ENCODE measurements around the gene HSBP1.

DNA sequence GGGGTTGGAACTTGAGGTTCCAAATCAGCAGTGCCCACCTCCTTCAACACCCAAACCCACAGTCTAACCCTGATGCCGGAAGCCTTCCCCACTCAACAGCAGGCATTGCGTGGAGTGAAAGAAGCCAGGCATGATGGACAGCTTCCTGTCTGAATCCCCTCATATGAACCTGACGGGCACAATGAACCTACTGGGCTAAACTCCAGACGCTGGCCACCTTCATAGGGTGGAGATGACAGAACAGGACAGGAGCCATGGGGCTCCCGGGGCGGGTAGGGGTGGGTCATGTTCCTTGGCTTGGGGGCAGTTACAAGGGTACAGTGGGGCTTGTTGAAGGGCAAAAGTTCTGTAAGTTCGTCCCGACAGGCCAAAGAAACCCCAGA is 460 bp upstream of the HSBP1 start:
- TF ChIP-seq, protein P1, sequence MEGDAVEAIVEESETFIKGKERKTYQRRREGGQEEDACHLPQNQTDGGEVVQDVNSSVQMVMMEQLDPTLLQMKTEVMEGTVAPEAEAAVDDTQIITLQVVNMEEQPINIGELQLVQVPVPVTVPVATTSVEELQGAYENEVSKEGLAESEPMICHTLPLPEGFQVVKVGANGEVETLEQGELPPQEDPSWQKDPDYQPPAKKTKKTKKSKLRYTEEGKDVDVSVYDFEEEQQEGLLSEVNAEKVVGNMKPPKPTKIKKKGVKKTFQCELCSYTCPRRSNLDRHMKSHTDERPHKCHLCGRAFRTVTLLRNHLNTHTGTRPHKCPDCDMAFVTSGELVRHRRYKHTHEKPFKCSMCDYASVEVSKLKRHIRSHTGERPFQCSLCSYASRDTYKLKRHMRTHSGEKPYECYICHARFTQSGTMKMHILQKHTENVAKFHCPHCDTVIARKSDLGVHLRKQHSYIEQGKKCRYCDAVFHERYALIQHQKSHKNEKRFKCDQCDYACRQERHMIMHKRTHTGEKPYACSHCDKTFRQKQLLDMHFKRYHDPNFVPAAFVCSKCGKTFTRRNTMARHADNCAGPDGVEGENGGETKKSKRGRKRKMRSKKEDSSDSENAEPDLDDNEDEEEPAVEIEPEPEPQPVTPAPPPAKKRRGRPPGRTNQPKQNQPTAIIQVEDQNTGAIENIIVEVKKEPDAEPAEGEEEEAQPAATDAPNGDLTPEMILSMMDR (conservative IDR thresholded peaks at IDR 0.05; ENCODE audit: low read length), result no peak
- TF ChIP-seq EZH2phosphoT487 (IDR thresholded peaks at IDR 0.05; ENCODE audit: borderline replicate concordance), result no peak
